Esophagus (tissue), 2 donors: ENCODE data around the gene HLX. TPM values are rescaled to one million over a fixed set of nuclear protein-coding genes. Genes with fewer than 3 reads are reported as not detected.

Experiments
- H3K27ac ChIP-seq, 2 donors: one replicate each; pipeline ENCODE4 v1.5.1; 2013; ENCODE audit warnings: low read depth in 2 of 2, mild to moderate bottlenecking in 2 of 2, inconsistent platforms in 1 of 2, low read length in 1 of 2, moderate library complexity in 1 of 2
- H3K27me3 ChIP-seq, 2 donors: one replicate each; pipeline ENCODE4 v1.6.1; 2013; ENCODE audit warnings: low read length in 2 of 2, control low read depth in 1 of 2, mild to moderate bottlenecking in 1 of 2; ENCODE audit not compliant: insufficient read depth in 2 of 2, control insufficient read depth in 1 of 2
- H3K36me3 ChIP-seq, 2 donors: one replicate each; pipeline ENCODE4 v1.6.1; 2013; ENCODE audit warnings: low read length in 1 of 2; ENCODE audit not compliant: control insufficient read depth in 2 of 2, insufficient read depth in 2 of 2
- H3K4me1 ChIP-seq, 2 donors: one replicate each; pipeline ENCODE4 v1.6.1; 2013; ENCODE audit warnings: low read length in 1 of 2; ENCODE audit not compliant: control insufficient read depth in 2 of 2, insufficient read depth in 2 of 2
- H3K4me3 ChIP-seq, 2 donors: one replicate each; pipeline ENCODE4 v1.5.1; 2013; ENCODE audit warnings: low read length in 2 of 2, mild to moderate bottlenecking in 2 of 2, low read depth in 1 of 2, moderate library complexity in 1 of 2
- H3K9me3 ChIP-seq, 2 donors: one replicate each; pipeline ENCODE4 v1.6.1; 2013; ENCODE audit warnings: mild to moderate bottlenecking in 2 of 2, low read depth in 1 of 2, low read length in 1 of 2, moderate library complexity in 1 of 2; ENCODE audit not compliant: control insufficient read depth in 2 of 2, insufficient read depth in 1 of 2
- WGBS, 2 donors: extraction: QIAGEN DNeasy Blood & Tissue Kit; methylation state at CpG; one replicate each; pipeline ENCODE4 v1.1.7; 2013; 5-methylcytosine and 5-hydroxymethylcytosine counted together
- polyA plus RNA-seq, 2 donors: library from polyadenylated mRNA; stranded (reverse); fragments of 200-250 nt; gene quantifications; one replicate each; pipeline ENCODE4 v1.2.3, GENCODE V29; 2013
- donor health status: healthy with polysubstance abuse.
- donor health status: Bipolar disorder and iron deficiency.

The HLX gene
- polyA plus RNA-seq, 2 donors: 1.4 to 1.8 TPM

GRCh38 chr1:220887520-220888416, 8.5 kb downstream of the HLX start:
- H3K4me1 ChIP-seq: peaks cover 0 to 5% of the 10 kb centered on the region in 2 donors
- H3K27ac ChIP-seq: no peak overlapping the region
- H3K9me3 ChIP-seq: peaks cover 0 to 8% of the 10 kb centered on the region in 2 donors
- no peak overlapping the region for H3K4me3 ChIP-seq
- H3K36me3 ChIP-seq: peaks cover 0 to 3% of the 10 kb centered on the region in 2 donors
- H3K27me3 ChIP-seq: peaks cover 8 to 19% of the 10 kb centered on the region in 2 donors
- 11 to 17% methylated on average over 48 of the region's 48 CpGs for WGBS, 2 donors

- Histone ChIP-seq H3K36me3 (peaks cover 0 to 3% of the 10 kb centered on the region in 2 donors), H3K27ac (no peak overlapping the region), H3K4me1 (peaks cover 0 to 5% of the 10 kb centered on the region in 2 donors), H3K4me3 (no peak overlapping the region), H3K27me3 (peaks cover 9 to 22% of the 10 kb centered on the region in 2 donors), H3K9me3 (peaks cover 0 to 8% of the 10 kb centered on the region in 2 donors)
- 30 to 42% methylated on average over 14 of the region's 14 CpGs for WGBS, 2 donors
Observed at GRCh38 chr1:220888417-220888986, 9.3 kb downstream of the HLX start.

GRCh38 chr1:220889333-220889732, 10.1 kb downstream of the HLX start:
- Histone ChIP-seq H3K4me3 (no peak overlapping the region), H3K27ac (no peak overlapping the region), H3K9me3 (peaks cover 0 to 8% of the 10 kb centered on the region in 2 donors), H3K4me1 (peaks cover 2 to 7% of the 10 kb centered on the region in 2 donors), H3K27me3 (peaks cover 9 to 28% of the 10 kb centered on the region in 2 donors), H3K36me3 (peaks cover 0 to under 1% of the 10 kb centered on the region in 2 donors)
- WGBS, 2 donors: 16 to 47% methylated on average over 2 of the region's 2 CpGs

GRCh38 chr1:220889848-220890287, 10.6 kb downstream of the HLX start:
- H3K9me3 ChIP-seq: peaks cover 0 to 11% of the 10 kb centered on the region in 2 donors
- H3K4me1 ChIP-seq: peaks cover 4 to 7% of the 10 kb centered on the region in 2 donors
- H3K36me3 ChIP-seq: no peaks in the 10 kb centered on the region
- H3K27ac ChIP-seq: no peak overlapping the region
- peaks cover 9 to 33% of the 10 kb centered on the region in 2 donors for H3K27me3 ChIP-seq
- 58 to 64% methylated on average over 15 of the region's 15 CpGs for WGBS, 2 donors
- H3K4me3 ChIP-seq: no peak overlapping the region

- Histone ChIP-seq H3K27me3 (peaks cover 5 to 39% of the 10 kb centered on the region in 2 donors), H3K36me3 (no peaks in the 10 kb centered on the region), H3K4me3 (no peak overlapping the region), H3K27ac (no peak overlapping the region), H3K9me3 (peaks cover 0 to 11% of the 10 kb centered on the region in 2 donors), H3K4me1 (peaks cover 4 to 7% of the 10 kb centered on the region in 2 donors)
- 59 to 61% methylated on average over 1 of the region's 1 CpG for WGBS, 2 donors
Observed at GRCh38 chr1:220890602-220891001, 11.4 kb downstream of the HLX start.

GRCh38 chr1:220891224-220892085, 12.2 kb downstream of the HLX start:
- no peak overlapping the region for H3K27ac ChIP-seq
- 25 to 26% methylated on average over 47 of the region's 47 CpGs for WGBS, 2 donors
- H3K4me1 ChIP-seq: peaks cover 4 to 7% of the 10 kb centered on the region in 2 donors
- no peak overlapping the region for H3K4me3 ChIP-seq
- peaks cover 8 to 41% of the 10 kb centered on the region in 2 donors for H3K27me3 ChIP-seq
- no peaks in the 10 kb centered on the region for H3K36me3 ChIP-seq
- peaks cover 0 to 11% of the 10 kb centered on the region in 2 donors for H3K9me3 ChIP-seq

- H3K9me3 ChIP-seq: peaks cover 0 to 11% of the 10 kb centered on the region in 2 donors
- no peak overlapping the region for H3K4me3 ChIP-seq
- H3K36me3 ChIP-seq: no peaks in the 10 kb centered on the region
- peaks cover 8 to 41% of the 10 kb centered on the region in 2 donors for H3K27me3 ChIP-seq
- H3K4me1 ChIP-seq: peaks cover 4 to 7% of the 10 kb centered on the region in 2 donors
- WGBS, 2 donors: 22 to 23% methylated on average over 16 of the region's 16 CpGs
- no peak overlapping the region for H3K27ac ChIP-seq
Observed at GRCh38 chr1:220892086-220892376, 12.8 kb downstream of the HLX start.

- WGBS, 2 donors: 28 to 34% methylated on average over 18 of the region's 18 CpGs
- Histone ChIP-seq H3K27ac (no peak overlapping the region), H3K36me3 (no peaks in the 10 kb centered on the region), H3K27me3 (peaks cover 8 to 37% of the 10 kb centered on the region in 2 donors), H3K4me1 (peaks cover 4% of the 10 kb centered on the region in 2 donors), H3K9me3 (peaks cover 0 to 11% of the 10 kb centered on the region in 2 donors), H3K4me3 (no peak overlapping the region)
Observed at GRCh38 chr1:220892997-220893700, 13.9 kb downstream of the HLX start.

GRCh38 chr1:220893701-220894024, 14.4 kb downstream of the HLX start:
- Histone ChIP-seq H3K27me3 (peaks cover 8 to 35% of the 10 kb centered on the region in 2 donors), H3K9me3 (peaks cover 0 to 11% of the 10 kb centered on the region in 2 donors), H3K4me3 (peak overlapping the region in 1 of 2 donors; percentile 32), H3K4me1 (peaks cover 4% of the 10 kb centered on the region in 2 donors), H3K27ac (no peak overlapping the region), H3K36me3 (no peaks in the 10 kb centered on the region)
- 24 to 27% methylated on average over 11 of the region's 11 CpGs for WGBS, 2 donors
